SH-SY5Y (cell line): Measurements from ENCODE around the gene METTL2A.

Source experiments
- GATA2 ChIP-seq: IDR thresholded peaks from 2 replicates; pipeline ENCODE4 v1.6.1; 2011; ENCODE audit warnings: mild to moderate bottlenecking, low read depth, low read length
- GATA3 ChIP-seq: IDR thresholded peaks from 2 replicates; pipeline ENCODE4 v1.6.1; 2011; ENCODE audit warnings: low read depth, mild to moderate bottlenecking, low read length, moderate library complexity

DNA sequence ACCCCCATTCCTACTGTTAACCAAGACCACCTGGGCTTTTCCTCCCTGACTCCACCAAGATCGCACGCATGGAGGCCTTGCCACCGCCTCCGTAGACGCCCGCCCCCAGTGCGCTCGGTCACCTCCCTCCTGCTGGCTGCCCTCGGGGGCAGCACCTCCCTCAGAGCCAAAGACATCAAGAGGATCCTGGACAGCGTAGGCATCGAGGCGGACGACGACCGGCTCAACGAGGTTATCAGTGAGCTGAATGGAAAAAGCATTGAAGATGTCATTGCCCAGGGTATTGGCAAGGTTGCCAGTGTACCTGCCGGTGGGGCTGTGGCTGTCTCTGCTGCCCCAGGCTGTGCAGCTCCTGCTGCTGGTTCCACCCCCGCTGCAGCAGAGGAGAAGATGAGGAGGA is 42.1 kb upstream of the METTL2A start:
- TF ChIP-seq GATA3, result no peak
- TF ChIP-seq GATA2, result no peak
